Stimulated activated CD4-positive, alpha-beta T cell treated with anti-CD3 and anti-CD28 coated beads, Interleukin-15, amount 100 ng/mL, for 1 hour (primary cell): ENCODE measurements around the gene CGB1.
"Not testable (repeated sequence)": the region's sequence is repeated elsewhere in the genome, so short reads cannot be mapped to it uniquely, and the experiment has no call there.

ENCODE experiments used
- DNase-seq, 2 donors: peaks; one replicate each; pipeline ENCODE4 v3.0.0-alpha.2; 2020; ENCODE audit warnings: low read depth in 1 of 2, low spot score in 1 of 2

The CGB1 gene

GRCh38 chr19:49036815-49037214, at the start of gene CGB1:
Gene CGB1 (minus strand): TSS chr19:49036895. CDS start chr19:49036711, 184 bp downstream.
- not testable (repeated sequence) for DNase-seq

DNA sequence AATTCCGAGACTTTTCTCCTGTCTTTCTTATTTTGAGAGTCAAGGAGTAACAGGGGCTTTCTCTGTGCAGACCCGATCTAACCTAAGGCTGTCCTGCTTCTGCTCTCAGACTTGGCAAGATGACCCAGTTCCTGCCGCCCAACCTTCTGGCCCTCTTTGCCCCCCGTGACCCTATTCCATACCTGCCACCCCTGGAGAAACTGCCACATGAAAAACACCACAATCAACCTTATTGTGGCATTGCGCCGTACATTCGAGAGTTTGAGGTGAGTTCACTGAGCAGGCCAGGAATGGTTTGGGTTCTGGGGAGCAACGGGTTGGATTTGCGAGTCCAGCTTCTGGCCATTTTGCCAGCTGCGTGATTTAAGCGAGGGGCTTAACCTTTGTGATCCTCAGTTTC, 49.6 kb upstream of the CGB1 start:
- no peak for DNase-seq

GRCh38 chr19:49085868-49086232, 49.2 kb upstream of the CGB1 start:
- DNase-seq: no peak

- DNase-seq: peak; percentile 98 to 99
Measured at GRCh38 chr19:49085020-49085867, 48.5 kb upstream of the CGB1 start, which contains the start of gene SNRNP70. Gene SNRNP70 (plus strand): TSS chr19:49085451. CDS start chr19:49086415, 964 bp downstream.

DNA sequence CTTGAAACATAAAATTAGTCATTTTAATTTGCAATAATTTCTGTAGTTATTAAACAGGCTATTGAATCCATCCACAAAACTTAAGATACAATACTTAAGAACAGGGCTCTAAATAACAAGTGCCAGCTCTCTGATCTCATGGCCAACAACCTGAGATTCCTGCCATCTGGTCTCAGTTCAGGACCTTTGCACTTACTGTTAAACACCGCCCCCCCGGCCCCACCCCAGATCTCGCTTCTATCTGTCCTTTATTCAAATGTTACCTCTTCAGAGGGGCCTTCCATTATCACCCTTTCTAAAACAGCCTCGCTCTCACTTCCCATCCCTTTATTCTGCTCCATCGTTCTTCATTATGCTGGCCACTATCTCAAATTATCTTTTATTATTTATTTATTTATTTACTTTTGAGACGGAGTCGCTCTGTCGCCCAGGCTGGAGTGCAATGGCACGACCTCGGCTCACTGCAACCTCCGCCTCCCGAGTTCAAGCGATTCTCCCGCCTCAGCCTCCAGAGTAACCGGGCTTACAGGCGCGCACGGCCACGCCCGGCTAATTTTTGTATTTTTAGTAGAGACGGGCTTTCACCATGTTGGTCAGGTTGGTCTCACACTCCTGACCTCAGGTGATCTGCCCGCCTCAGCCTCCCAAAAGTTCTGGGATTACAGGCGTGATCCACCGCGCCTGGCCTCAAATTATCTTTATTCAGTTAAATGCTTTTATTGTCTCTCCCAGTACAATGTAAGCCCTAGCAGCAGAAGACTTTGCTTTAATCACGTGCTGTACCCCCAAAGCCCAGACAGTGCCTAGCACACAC, 47.7 kb upstream of the CGB1 start:
- no peak for DNase-seq

- no peak for DNase-seq
Measured at GRCh38 chr19:49081273-49081672, 44.6 kb upstream of the CGB1 start.

DNA sequence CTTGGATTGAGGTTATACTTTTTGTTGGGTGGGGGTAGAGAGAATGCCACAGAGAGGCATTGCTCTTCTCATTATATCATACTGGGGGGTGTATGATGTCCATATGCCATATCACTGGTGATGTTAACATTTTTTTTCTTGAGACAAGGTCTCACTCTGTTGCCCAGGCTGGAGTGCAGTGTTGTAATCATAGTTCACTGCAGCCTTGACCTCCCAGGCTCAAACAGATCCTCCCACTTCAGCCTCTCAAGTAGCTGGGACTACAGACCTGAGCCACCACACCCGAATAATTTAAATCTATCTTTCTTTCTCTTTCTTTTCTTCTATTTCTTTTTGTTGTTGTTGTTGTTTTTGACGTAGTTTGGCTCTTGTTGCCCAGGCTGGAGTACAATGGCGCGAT, 43.7 kb upstream of the CGB1 start:
- DNase-seq: no peak

DNA sequence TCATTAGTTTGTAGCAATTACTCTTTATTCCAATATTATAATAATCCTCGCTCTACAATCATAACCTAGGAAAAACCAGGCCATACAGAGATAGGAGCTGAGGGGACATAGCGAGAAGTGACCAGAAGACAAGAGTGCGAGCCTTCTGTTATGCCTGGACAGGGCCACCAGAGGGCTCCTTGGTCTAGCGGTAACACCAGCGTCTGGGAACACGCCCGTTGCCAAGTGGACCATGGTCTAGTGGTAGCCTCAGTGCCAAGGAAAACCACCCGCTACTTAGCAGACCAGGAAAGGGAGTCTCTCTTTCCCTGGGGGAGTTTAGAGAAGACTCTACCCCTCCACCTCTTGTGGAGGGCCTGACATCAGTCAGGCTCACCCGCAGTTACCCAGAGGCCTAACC, 38.2 kb upstream of the CGB1 start:
- DNase-seq: not testable (repeated sequence)

DNA sequence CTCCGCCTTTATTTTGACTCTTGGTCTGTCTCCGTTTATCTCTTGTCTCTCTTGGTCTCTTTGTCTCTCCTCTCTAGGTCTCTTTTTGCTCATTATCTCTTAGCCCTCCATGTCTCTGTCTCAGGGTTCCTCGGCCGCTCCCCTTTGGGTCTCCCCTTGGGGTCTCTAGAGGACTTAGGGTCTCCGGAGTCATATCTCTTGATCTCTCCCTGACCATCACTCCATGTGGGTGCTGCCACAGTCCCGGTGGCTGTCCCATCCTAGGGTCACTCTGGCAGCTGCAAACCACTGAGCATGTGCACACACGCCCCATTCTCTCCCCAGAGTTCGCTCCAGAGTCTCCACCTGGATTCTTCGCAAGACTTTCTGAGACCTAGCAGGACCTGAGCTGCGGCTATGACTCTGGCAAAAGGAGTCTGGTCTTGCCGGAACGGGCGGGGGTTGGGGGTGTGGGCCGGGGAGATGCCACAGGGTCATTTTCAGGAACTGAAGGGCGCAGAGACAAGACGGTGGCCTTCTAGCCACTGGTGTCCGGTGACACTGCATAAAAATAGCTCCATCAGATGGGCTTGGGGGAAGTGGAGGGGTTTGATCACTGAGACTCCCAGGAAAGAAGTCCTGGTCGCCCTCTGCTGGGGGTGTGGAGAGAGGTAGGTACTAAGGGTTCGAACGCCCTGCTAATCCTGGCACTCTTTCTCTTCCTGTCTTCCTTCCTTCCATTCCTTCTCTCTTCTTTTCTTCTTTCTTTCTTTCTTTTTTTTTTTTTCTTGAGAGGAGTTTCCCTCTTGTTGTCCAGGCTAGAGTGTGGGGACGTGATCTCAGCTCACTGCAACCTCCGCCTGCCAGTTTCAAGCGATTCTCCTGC, 37.1 kb upstream of the CGB1 start:
- DNase-seq: no peak

DNA sequence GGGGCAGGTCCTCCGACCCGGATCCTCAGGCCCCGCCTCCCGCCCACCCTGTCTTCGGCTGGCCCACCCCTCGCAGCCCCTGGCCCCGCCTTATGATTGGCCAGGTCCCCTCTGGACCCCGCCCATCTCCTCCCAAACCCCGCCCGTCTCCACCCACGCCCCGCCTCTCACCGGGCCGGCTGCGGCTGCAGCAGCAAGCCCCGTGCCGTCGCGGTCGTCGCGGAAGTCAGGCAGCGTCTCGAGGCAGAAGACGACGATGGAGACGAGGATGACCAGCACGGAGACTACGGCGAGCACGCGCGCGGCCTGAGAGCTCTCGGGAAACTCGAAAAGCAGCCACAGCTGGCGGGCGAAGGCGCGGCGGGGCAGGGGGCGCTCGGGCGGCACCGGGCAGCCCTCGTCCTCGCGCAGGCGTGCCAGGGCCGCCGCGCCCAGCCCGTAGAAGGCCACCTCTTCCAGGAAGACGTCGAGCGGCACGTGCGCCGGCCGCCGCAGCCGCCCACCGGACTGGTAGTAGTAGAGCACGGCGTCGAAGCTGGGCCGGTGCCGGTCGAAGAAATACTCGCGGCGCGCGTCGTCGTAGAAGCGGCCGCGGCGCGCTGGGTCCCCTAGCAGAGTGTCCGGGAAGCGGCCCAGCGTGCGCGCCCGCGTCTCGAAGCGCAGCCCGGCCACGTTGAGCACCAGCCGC, 35.3 kb upstream of the CGB1 start:
- DNase-seq: no peak

- no peak for DNase-seq
Measured at GRCh38 chr19:49070416-49070815, 33.7 kb upstream of the CGB1 start.

DNA sequence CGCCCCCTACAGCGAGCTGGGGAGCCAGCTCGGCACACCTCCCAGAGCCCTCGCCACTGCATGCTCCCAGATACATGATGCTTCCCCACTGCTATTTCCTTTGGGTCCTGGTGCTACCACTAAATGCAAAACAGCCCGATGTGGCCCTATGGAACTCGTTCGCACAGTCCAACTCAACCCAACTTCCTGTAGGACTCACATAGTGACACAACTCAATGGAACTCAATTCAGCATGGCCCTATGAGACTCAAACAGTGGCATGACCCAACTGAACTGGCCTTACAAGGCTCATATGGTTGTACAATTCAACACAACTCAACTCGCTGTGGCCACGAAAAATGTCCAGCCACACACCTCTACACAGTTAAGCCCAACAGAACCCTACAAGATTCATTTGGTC, 32.3 kb upstream of the CGB1 start:
- no peak for DNase-seq

DNA sequence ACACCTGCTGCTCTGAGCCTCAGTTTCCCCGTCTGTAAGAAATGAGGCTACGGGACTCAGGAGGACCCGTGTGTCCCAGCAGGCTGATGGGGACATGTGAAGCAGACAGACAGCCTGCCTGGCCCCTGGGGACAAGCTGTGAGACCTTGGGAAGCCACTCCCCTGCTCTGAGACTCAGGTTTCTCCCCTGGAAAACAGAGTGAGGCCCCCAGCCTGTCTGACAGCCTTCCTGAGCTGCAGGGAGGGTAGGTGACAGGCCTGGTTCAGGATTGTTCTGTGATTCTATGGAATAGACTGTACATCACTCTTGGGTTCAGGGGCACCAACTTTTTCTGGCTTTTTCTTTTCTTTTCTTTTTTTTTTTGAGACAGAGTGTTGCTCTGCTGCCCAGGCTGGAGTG, 30.9 kb upstream of the CGB1 start:
- no peak for DNase-seq

GRCh38 chr19:49065905-49066512, 29.3 kb upstream of the CGB1 start:
- no peak for DNase-seq

DNA sequence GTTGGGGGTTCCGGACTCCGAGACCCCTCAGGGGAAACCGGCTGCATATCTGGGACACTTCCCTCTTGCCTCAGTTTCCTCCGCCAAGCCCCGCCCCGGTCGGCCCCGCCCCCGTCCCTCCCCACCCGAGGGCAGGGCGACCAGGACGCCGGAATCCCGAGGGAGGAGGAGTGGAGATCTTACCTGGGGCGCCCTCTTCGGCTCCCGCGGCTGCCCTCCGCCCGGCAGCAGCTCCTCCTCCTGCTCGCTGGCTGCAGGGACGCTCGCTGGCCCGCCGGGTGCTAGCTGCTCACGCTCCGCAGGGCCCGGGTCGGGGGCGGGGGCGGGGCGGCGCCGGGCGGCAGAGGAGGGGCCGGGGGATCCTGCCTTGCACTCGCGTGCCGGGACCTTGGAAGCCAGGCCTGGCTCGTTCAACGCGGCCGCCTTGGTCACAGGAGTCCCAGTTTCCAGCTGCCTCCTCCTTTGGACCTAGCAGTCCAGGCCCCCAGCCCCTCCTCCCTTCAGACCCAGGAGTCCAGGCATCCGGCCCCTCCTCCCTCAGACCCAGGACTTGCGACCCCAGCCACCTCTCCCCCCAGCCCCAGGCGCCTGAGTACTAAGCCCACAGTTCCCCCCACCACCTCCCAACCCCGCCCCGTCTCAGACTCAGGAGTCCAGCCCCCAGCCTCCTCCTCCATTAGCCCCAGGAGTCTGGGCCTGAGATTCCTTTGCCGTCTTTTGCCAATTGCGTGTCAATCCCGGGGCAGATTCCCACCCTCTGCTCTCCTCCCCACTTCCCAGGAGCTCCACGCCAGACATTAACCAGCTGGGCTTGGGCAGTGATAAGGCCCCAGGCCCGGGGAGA, 28.3 kb upstream of the CGB1 start, which contains the start of gene NTF4:
TSS of gene NTF4 (minus strand) at position 51 of the 844 bp plus-strand sequence. CDS start 2,821 bp downstream, outside the sequence.
- no peak for DNase-seq

DNA sequence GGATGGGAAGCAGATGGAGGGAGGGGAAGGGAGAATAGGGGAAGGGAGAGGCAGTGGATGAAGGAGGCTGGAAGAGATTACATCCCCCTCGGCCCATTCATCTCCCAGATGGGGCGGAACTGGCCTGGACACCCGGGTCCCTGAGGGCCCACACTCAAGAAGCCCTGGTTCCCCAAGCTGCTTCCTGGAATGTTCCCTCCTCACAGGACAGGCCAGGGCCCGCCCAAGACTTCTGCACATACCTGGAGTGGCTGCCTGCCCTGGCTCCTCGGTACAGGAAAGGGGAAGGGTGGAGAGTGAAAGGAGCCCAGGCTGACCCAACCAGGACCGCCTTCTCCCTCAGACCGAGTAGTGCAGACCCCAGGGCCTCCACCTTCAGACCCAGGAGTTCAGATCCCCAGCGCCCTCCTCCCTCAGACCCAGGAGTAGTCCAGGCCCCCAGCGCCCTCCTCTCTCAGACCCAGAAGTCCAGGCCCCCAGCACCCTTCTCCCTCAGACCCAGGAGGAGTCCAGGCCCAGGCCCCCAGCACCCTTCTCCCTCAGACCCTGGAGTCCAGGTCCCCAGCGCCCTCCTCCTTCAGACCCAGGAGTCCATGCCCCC, 27.4 kb upstream of the CGB1 start:
- DNase-seq: no peak

DNA sequence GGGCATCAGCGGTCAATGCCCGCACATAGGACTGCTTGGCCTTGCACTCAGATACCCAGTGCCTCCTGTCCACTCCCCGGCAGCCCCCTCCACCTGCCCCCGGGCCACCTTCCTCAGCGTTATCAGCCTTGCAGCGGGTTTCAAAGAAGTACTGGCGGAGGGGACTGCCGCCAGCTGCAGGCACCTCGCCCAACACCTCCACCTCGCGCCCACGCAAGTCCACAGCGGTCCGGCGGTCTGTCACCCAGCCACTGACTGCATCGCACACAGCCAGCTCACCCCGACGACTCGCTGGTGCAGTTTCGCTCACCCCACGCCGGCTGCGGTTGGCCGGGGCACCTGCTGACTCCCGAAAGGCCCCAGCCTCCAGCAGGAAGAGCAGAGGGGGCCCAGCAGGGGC, 24.8 kb upstream of the CGB1 start:
- no peak for DNase-seq

DNA sequence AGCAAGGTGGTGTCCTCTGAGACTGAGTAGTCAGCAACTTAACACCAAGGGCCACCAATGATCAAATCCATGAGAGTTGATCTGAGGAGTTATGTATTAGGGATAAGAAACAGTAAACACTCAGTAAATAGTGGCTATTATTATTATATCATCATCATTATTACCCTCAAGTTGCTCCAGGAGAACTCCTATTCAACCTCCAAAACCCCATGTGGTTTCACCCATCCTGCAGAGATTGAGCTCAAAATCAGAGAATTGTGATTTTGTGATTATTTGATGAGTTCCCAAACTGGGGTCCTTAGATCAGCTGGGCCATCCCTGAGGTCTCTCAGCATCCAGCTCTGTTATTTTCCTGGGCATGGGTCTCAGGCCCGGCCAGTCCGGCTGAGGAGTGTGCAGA, 24.3 kb upstream of the CGB1 start:
- no peak for DNase-seq

- DNase-seq: no peak
Measured at GRCh38 chr19:49059053-49059452, 22.4 kb upstream of the CGB1 start.
